Measurements from ENCODE around the gene SLC25A4. TPM values are rescaled to one million over a fixed set of nuclear protein-coding genes. Genes with fewer than 3 reads are reported as not detected.
A peak's percentile ranks its signal among the peaks of the same experiment; 100 is the strongest.

Gene SLC25A4
- polyA plus RNA-seq (2011; rRNA removed) (16.4 and 17.6 TPM in 2 replicates), polyA minus RNA-seq (2011; rRNA and poly(A)+ RNA removed) (6.6 and 9.5 TPM in 2 replicates)

GRCh38 chr4:185142912-185143600, at the start of gene SLC25A4:
TSS of gene SLC25A4 (plus strand) at chr4:185143266. CDS start at chr4:185143373, 107 bp downstream.
- H3K9me3 ChIP-seq (ENCODE audit: control insufficient read depth, insufficient read depth, low read length) = no peaks in the 10 kb centered on the region; the same call in 1 of the 2 replicates
- peaks cover 6% of the 10 kb centered on the region for H3K27me3 ChIP-seq (ENCODE audit: control insufficient read depth, insufficient read depth, low read length)
- DNase-seq (ENCODE audit: low read depth, low spot score) = peak; percentile 32
- POLR2A ChIA-PET = interaction anchor here (1.1 kb wide), 2 partner anchors 9 to 40 kb away, joined by 3 to 6 read pairs; no protein-coding TSS in a partner anchor
- TF ChIP-seq CTCF (IDR thresholded peaks at IDR 0.05; ENCODE audit: low read depth, low read length) = peak; percentile 38
- no peak within 1 kb of the TSS for H3K27ac ChIP-seq (ENCODE audit: low read depth, low read length)
- peak within 1 kb of the TSS; percentile 87 for H3K4me3 ChIP-seq (ENCODE audit: low read depth, low read length)
- CTCF ChIA-PET = interaction anchor here (0.6 to 4.7 kb wide), 8 partner anchors 9 to 1352 kb away, joined by 3 to 16 read pairs (median 4); no protein-coding TSS in a partner anchor

- POLR2A ChIA-PET = no interaction called here
- CTCF ChIA-PET = interaction anchor here (0.6 to 1.2 kb wide), 3 partner anchors 54 to 555 kb away, joined by 3 to 6 read pairs (median 5); no protein-coding TSS in a partner anchor
- TF ChIP-seq CTCF (IDR thresholded peaks at IDR 0.05; ENCODE audit: low read depth, low read length) = no peak
Measured at GRCh38 chr4:185093603-185094002, 49.5 kb upstream of the SLC25A4 start.

GRCh38 chr4:185096032-185096653, 46.9 kb upstream of the SLC25A4 start:
- Histone ChIP-seq H3K27ac (ENCODE audit: low read depth, low read length) (no peak overlapping the region), H3K4me3 (ENCODE audit: low read depth, low read length) (no peak overlapping the region), H3K27me3 (ENCODE audit: control insufficient read depth, insufficient read depth, low read length) (peaks cover 18% of the 10 kb centered on the region), H3K9me3 (ENCODE audit: control insufficient read depth, insufficient read depth, low read length) (no peaks in the 10 kb centered on the region; the same call in 1 of the 2 replicates)
- DNase-seq (ENCODE audit: low read depth, low spot score) = no peak
- ChIA-PET CTCF (interaction anchor here (0.6 to 4.8 kb wide), 60 partner anchors 9 to 1259 kb away, joined by 3 to 118 read pairs (median 4); no protein-coding TSS in a partner anchor), POLR2A (no interaction called here)
- peak; percentile 62 for TF ChIP-seq CTCF (IDR thresholded peaks at IDR 0.05; ENCODE audit: low read depth, low read length)

More at GRCh38 chr4:185093603-185094002, 49.5 kb upstream of the SLC25A4 start:
- DNase-seq (ENCODE audit: low read depth, low spot score) = no peak
- Histone ChIP-seq H3K4me3 (ENCODE audit: low read depth, low read length) (no peak overlapping the region), H3K27me3 (ENCODE audit: control insufficient read depth, insufficient read depth, low read length) (peaks cover 8% of the 10 kb centered on the region), H3K9me3 (ENCODE audit: control insufficient read depth, insufficient read depth, low read length) (no peaks in the 10 kb centered on the region), H3K27ac (ENCODE audit: low read depth, low read length) (no peak overlapping the region)

- Histone ChIP-seq H3K27ac (ENCODE audit: low read depth, low read length) (no peak overlapping the region), H3K9me3 (ENCODE audit: control insufficient read depth, insufficient read depth, low read length) (no peaks in the 10 kb centered on the region; the same call in 1 of the 2 replicates), H3K27me3 (ENCODE audit: control insufficient read depth, insufficient read depth, low read length) (peaks cover 15% of the 10 kb centered on the region), H3K4me3 (ENCODE audit: low read depth, low read length) (no peak overlapping the region)
- ChIA-PET POLR2A (no interaction called here), CTCF (interaction anchor here (1.0 to 4.8 kb wide), 4 partner anchors 8 to 353 kb away, joined by 4 to 118 read pairs (median 8); no protein-coding TSS in a partner anchor)
- DNase-seq (ENCODE audit: low read depth, low spot score) = no peak
- TF ChIP-seq CTCF (IDR thresholded peaks at IDR 0.05; ENCODE audit: low read depth, low read length) = no peak
Measured at GRCh38 chr4:185098474-185098873, 44.6 kb upstream of the SLC25A4 start.
